HG03139 (cell line): Measurements from ENCODE around the gene TIMM50.
"Not testable (repeated sequence)": the region's sequence is repeated elsewhere in the genome, so short reads cannot be mapped to it uniquely, and the experiment has no call there.

Experiments used
- ATAC-seq: cut with Tn5 transposase; IDR thresholded peaks from one replicate; pipeline ENCODE4 v1.9.1; 2021; ENCODE audit not compliant: unreplicated experiment

TIMM50 gene

DNA sequence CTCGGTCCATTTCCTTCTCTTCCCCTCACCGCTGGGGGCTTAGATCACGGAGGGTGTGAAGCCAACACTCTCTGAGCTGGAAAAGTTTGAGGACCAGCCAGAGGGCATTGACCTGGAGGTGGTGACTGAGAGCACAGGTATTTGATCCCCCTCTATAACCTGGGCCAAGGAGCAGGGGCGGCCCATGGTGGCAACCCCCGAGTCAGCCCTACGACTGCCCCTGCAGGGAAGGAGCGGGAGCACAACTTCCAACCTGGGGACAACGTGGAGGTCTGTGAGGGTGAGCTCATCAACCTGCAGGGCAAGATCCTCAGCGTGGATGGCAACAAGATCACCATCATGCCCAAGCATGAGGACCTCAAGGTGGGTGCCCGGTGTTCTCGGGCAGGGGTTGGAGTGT is 11.6 kb upstream of the TIMM50 start:
- ATAC-seq: no peak

DNA sequence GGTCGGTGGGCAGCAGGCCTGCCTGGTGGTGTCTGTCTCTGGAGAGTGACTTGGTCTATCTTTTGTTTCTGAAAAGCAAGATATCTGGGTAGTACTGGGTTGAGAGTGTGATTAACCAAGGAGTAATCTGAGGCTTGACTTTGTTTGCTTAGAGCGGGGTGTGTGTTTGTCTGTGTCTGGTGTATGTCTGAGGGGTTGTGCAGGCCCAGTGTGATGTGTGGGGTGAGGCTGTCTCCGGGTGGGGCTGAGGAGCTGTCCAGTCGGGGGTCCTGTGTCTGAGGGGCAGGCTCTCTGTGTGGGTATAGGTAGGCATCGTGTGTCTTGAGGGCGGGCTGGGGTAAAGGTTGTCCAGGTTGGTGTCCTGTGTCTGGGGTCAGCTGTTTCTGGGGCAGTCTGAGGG is 11.1 kb upstream of the TIMM50 start:
- ATAC-seq: no peak

GRCh38 chr19:39470724-39471339 is 9.8 kb upstream of the TIMM50 start:
- ATAC-seq: no peak

DNA sequence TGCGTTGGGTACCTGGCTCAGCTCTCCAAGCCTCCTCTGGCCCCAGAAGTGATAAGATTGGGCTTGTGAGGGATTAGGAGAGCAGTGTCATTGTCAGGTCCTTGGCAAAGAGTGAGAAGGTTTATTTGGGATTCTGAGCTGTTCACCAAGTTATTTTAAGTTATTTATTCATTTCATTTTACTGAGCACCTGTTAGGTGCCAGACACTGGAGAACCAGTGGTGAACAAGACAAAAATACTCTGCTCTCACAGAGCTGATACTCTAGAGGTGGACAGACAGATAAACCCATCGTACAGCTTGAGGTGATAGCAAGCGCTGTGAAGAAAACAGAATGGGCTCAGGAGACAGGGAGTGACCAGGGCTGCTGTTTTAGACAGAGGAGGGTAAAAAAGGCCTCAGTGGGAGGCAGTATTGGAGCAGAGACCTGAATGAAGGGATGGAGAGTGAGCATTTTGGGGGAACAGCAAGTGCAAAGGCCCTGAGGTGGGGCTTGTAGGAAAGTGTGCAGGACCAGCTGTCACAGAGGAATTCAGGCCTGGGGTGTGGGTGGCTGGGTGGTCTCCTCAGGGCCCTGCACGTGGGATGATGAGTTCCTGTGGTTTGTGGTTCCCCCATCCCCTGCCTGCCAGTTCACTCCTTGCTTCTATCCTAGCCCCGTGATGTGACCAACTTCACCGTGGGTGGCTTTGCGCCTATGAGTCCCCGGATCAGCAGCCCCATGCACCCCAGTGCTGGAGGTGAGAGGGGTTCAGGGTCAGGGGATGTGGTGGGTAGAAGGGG is 8.7 kb upstream of the TIMM50 start:
- no peak for ATAC-seq

- ATAC-seq: no peak
Measured at GRCh38 chr19:39472746-39473442, 7.7 kb upstream of the TIMM50 start.

DNA sequence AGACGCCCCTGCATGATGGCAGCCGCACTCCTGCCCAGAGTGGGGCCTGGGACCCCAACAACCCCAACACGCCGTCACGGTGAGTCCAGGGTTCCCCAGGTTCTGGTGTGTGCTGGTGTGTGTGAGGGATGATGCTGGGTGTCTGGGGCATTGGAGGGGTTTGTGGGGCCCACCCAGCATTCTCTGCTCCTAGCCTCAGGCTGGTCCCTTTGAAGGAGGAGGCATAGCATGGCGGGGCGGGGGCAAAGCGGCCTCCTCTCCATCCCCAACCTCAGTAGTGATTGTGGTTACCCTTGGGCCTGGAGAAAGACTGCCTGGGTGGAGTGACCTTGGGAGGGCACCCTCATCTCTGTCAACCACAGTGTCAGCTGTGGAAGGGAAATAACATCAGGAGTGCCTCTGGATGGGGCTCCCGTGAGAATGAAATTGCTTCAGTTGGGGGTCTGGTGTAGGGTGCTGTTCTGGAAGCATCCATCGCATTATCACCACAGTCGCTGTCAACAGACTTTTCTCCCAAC is 7.1 kb upstream of the TIMM50 start:
- no peak for ATAC-seq

GRCh38 chr19:39474139-39474620 is 6.5 kb upstream of the TIMM50 start:
- no peak for ATAC-seq

DNA sequence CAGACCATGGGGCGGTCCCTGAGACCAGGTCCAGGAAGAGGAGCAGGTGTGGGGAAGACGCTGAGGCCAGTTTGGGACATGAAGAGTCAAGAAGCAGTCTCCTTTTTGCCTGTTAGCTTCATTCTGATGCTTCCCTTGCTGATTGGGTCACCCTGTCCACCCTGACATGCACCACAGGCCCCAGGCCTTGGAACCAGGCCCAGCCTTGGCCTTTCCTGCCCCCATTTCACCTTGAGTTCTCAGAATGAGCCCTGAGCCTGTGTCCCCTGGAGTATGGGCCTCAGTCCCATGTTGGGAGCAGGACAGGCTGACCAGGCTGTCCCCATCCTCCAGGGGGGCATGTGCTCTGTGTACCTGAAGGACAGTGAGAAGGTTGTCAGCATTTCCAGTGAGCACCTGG is 4.9 kb upstream of the TIMM50 start:
- no peak for ATAC-seq

DNA sequence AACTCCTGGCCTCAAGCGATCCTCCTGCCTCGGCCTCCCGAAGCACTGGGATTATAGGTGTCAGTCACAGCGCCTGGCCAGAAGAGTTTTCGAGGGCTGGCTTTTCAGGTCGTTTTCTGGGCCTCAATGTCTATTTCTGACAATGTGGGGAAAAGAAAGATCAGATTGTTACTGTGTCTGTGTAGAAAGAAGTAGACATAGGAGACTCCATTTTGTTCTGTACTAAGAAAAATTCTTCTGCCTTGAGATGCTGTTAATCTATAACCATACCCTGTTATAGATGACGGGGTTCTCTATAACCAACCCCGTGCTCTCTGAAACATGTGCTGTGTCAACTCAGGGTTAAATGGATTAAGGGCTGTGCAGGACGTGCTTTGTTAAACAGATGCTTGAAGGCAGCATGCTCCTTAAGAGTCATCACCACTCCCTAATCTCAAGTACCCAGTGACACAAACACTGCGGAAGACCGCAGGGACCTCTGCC is 1.3 kb upstream of the TIMM50 start:
- ATAC-seq: not testable (repeated sequence)

GRCh38 chr19:39479916-39480315 is 722 bp upstream of the TIMM50 start:
- ATAC-seq: no peak

GRCh38 chr19:39481229-39481545 is 549 bp downstream of the TIMM50 start:
- no peak for ATAC-seq

DNA sequence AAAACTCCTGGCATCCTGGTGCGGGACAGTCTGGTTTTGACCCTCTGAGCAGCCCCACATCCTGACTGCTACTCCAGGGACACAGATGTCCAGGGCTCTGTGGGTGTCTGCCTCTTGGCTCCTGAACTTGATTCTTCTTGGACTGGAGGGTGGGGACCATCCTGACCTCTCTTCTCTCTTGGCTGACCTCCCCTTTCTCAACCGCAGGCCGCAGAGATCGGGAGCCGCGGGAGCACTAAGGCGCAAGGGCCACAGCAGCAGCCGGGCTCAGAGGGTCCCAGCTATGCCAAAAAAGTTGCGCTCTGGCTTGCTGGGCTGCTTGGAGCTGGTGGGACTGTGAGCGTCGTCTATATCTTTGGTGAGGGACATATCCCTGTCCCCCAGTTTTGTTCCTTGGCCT is 1.0 kb downstream of the TIMM50 start:
- no peak for ATAC-seq

GRCh38 chr19:39483141-39483540 is 2.5 kb downstream of the TIMM50 start:
- no peak for ATAC-seq

- ATAC-seq: no peak
Measured at GRCh38 chr19:39489756-39490155, 9.1 kb downstream of the TIMM50 start.

DNA sequence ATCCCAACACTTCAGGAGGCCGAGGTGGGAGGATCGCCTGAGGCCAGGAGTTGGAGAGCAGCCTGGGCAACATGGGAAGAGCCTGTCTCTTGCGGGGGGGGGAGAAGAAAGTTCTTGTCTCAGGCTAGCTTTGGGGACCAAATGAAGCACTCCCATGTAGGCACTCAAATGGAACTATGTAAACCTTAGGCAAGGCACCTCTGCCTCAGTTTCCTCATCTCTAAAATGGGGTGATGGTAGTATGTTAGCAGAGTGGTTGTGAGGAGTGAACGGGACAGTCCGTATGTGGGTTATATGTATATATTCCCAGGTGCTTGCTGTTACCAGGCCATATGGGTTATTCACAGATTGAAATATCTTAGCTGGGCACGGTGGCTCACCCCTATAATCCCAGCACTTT is 11.6 kb downstream of the TIMM50 start:
- ATAC-seq: no peak

DNA sequence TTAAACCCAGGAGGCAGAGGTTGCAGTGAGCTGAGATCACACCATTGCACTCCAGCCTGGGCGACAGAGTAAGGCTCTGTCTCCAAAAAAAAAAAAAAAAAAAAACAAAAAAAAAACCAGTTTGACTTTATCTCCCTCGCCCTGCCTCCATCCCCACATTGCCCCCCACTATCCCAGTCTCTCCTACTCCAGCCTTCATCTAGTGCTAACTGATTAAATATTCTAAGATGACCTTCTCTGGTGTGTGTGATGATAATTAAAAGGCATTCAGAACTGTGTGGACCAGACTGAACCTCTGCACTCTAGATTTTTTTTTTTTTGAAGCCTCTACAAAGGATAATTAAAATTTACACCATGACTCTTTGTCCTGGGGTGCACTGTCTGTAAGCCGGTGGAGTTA is 12.2 kb downstream of the TIMM50 start:
- ATAC-seq: no peak

GRCh38 chr19:39494661-39495060 is 14.0 kb downstream of the TIMM50 start:
- no peak for ATAC-seq

DNA sequence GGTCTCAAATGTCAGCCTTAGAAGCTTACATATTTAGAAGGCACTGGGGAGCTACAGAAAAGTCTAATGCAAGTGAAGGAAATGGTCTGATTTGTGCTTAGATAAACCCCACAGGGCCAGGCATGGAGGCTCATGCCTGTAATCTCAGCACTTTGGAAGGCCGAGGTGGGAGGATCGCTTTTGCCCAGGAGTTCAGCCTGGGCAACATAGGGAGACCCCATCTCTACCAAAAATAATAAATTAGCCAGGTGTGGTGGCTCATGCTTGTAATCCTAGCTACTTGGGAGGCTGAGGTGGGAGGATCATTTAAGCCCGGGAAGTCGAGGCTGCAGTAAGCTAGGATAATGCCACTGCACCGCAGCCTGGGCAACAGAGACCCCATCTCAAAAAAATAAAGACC is 15.4 kb downstream of the TIMM50 start:
- ATAC-seq: no peak

DNA sequence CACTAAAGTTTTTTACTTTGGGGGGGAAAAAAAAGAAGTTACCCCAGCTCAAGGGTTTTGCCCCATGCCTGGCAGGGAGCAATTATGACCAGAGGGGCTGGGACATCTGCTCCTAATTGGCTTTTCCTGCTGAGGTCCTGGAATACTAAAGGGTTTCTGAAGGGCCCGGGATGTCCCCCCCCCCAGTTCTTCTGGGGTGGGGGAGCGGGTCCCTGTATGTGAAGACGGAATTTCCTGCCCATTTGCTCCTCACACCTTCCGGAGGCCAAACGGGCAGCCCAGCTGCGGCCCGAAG is 17.0 kb downstream of the TIMM50 start:
- ATAC-seq: no peak

- ATAC-seq: no peak
Measured at GRCh38 chr19:39497996-39498797, 17.6 kb downstream of the TIMM50 start.
